NOMO-1 treated with dmso at 0.1 percent for 144 hours (cell line): ENCODE data around the gene IQCK.

ENCODE experiments used
- DNase-seq: peaks from one replicate; lab custom pipeline; 2025; ENCODE audit not compliant: unreplicated experiment; lab: John Stamatoyannopoulos, UW

IQCK gene

GRCh38 chr16:19698480-19699465 lies 19.3 kb upstream of the IQCK start:
- no peak for DNase-seq

- no peak for DNase-seq
Measured at GRCh38 chr16:19699472-19699871, 18.6 kb upstream of the IQCK start.

GRCh38 chr16:19700319-19700781 lies 17.7 kb upstream of the IQCK start:
- DNase-seq = no peak

GRCh38 chr16:19701091-19701490 lies 17.0 kb upstream of the IQCK start:
- no peak for DNase-seq

GRCh38 chr16:19703172-19703889 lies 14.7 kb upstream of the IQCK start:
- DNase-seq = no peak

GRCh38 chr16:19704321-19705145 lies 13.5 kb upstream of the IQCK start:
- DNase-seq = no peak

GRCh38 chr16:19705146-19705501 lies 12.9 kb upstream of the IQCK start:
- DNase-seq = no peak

GRCh38 chr16:19705843-19706242 lies 12.2 kb upstream of the IQCK start:
- no peak for DNase-seq

- DNase-seq = no peak
Measured at GRCh38 chr16:19706846-19707245, 11.2 kb upstream of the IQCK start.

GRCh38 chr16:19707569-19708295 lies 10.3 kb upstream of the IQCK start:
- no peak for DNase-seq

GRCh38 chr16:19708296-19709205 lies 9.5 kb upstream of the IQCK start:
- DNase-seq = no peak

- no peak for DNase-seq
Measured at GRCh38 chr16:19709381-19710136, 8.5 kb upstream of the IQCK start.

GRCh38 chr16:19710191-19710908 lies 7.7 kb upstream of the IQCK start:
- DNase-seq = no peak

- no peak for DNase-seq
Measured at GRCh38 chr16:19710991-19711545, 7.0 kb upstream of the IQCK start.

GRCh38 chr16:19711643-19712042 lies 6.4 kb upstream of the IQCK start:
- no peak for DNase-seq

- DNase-seq = no peak
Measured at GRCh38 chr16:19712418-19713058, 5.5 kb upstream of the IQCK start.

- no peak for DNase-seq
Measured at GRCh38 chr16:19713697-19714096, 4.4 kb upstream of the IQCK start.
